GM21423 (cell line): ENCODE measurements around the gene WFDC8.
"Not testable (repeated sequence)": the region's sequence is repeated elsewhere in the genome, so short reads cannot be mapped to it uniquely, and the experiment has no call there.

ENCODE experiments used
- ATAC-seq: cut with Tn5 transposase; IDR thresholded peaks from one replicate; pipeline ENCODE4 v1.9.1; 2021; ENCODE audit warnings: mild to moderate bottlenecking, moderate library complexity; ENCODE audit not compliant: unreplicated experiment

The WFDC8 gene

GRCh38 chr20:45579184-45579583, at the start of gene WFDC8:
Gene WFDC8 (minus strand): TSS chr20:45579284. CDS start chr20:45579247, 37 bp downstream.
- ATAC-seq, result no peak

- no peak for ATAC-seq
Observed at GRCh38 chr20:45626540-45626939, 47.5 kb upstream of the WFDC8 start.

GRCh38 chr20:45621593-45621992, 42.5 kb upstream of the WFDC8 start:
- ATAC-seq, result no peak

GRCh38 chr20:45617591-45617990, 38.5 kb upstream of the WFDC8 start:
- ATAC-seq, result no peak

GRCh38 chr20:45612314-45612713, 33.2 kb upstream of the WFDC8 start:
- ATAC-seq, result no peak

GRCh38 chr20:45611054-45611453, 32.0 kb upstream of the WFDC8 start:
- no peak for ATAC-seq

- no peak for ATAC-seq
Observed at GRCh38 chr20:45607810-45608209, 28.7 kb upstream of the WFDC8 start.

GRCh38 chr20:45595235-45595634, 16.2 kb upstream of the WFDC8 start:
- ATAC-seq, result no peak

GRCh38 chr20:45593498-45593897, 14.4 kb upstream of the WFDC8 start:
- no peak for ATAC-seq

- no peak for ATAC-seq
Observed at GRCh38 chr20:45592574-45593189, 13.6 kb upstream of the WFDC8 start.

GRCh38 chr20:45589725-45590124, 10.6 kb upstream of the WFDC8 start:
- no peak for ATAC-seq

- ATAC-seq, result no peak
Observed at GRCh38 chr20:45588800-45589199, 9.7 kb upstream of the WFDC8 start.

- not testable (repeated sequence) for ATAC-seq
Observed at GRCh38 chr20:45585986-45586385, 6.9 kb upstream of the WFDC8 start.

GRCh38 chr20:45584294-45584693, 5.2 kb upstream of the WFDC8 start:
- not testable (repeated sequence) for ATAC-seq

- no peak for ATAC-seq
Observed at GRCh38 chr20:45583502-45583901, 4.4 kb upstream of the WFDC8 start.

- ATAC-seq, result no peak
Observed at GRCh38 chr20:45581702-45582101, 2.6 kb upstream of the WFDC8 start.

- ATAC-seq, result no peak
Observed at GRCh38 chr20:45578231-45578630, 853 bp downstream of the WFDC8 start.

- ATAC-seq, result no peak
Observed at GRCh38 chr20:45576995-45577394, 2.1 kb downstream of the WFDC8 start.

GRCh38 chr20:45575931-45576330, 3.2 kb downstream of the WFDC8 start:
- ATAC-seq, result no peak

- not testable (repeated sequence) for ATAC-seq
Observed at GRCh38 chr20:45569650-45570049, 9.4 kb downstream of the WFDC8 start.

GRCh38 chr20:45564760-45565276, 14.3 kb downstream of the WFDC8 start:
- ATAC-seq, result no peak

- ATAC-seq, result no peak
Observed at GRCh38 chr20:45555198-45555597, 23.9 kb downstream of the WFDC8 start.

- no peak for ATAC-seq
Observed at GRCh38 chr20:45552456-45552855, 26.6 kb downstream of the WFDC8 start.
